Mucosa of descending colon (tissue), 3 donors: Measurements from ENCODE around the gene CATSPERB. TPM values are rescaled to one million over a fixed set of nuclear protein-coding genes. Genes with fewer than 3 reads are reported as not detected.
A peak's percentile ranks its signal among the peaks of the same experiment; 100 is the strongest.

Experiments used
- ATAC-seq: fragments of 200-7000 bp; cut with Tn5 transposase; one replicate; pipeline ENCODE4 v1.9.1; 2020; ENCODE audit warnings: mild to moderate bottlenecking, moderate library complexity
- DNase-seq, 3 donors: peaks; one replicate each; pipeline ENCODE4 v3.0.0-alpha.2; 2020
- H3K36me3 ChIP-seq: fragments of 200-600 bp; one replicate; pipeline ENCODE4 v1.8.0; 2021; ENCODE audit warnings: low read depth, mild to moderate bottlenecking
- H3K4me1 ChIP-seq: fragments of 200-600 bp; one replicate; pipeline ENCODE4 v1.8.0; 2021; ENCODE audit warnings: low read depth, mild to moderate bottlenecking
- H3K4me3 ChIP-seq: fragments of 200-600 bp; one replicate; pipeline ENCODE4 v1.8.0; 2021; ENCODE audit warnings: mild to moderate bottlenecking
- H3K9me3 ChIP-seq: fragments of 200-600 bp; one replicate; pipeline ENCODE4 v1.8.0; 2021; ENCODE audit warnings: mild to moderate bottlenecking
- intact Hi-C, 2 donors: fragments of 100-400 bp; cut with DNase I in 1 of 2; cut with micrococcal nuclease in 1 of 2; formaldehyde crosslinking; loops; one replicate each; pipeline versions ENCODE4 v1.11.0 to v1.11.1; 2022; cut with DNase I, micrococcal nuclease
- total RNA-seq, 3 donors: library from RNA; stranded (reverse); fragmentation: NEBNext Ultra II Directional in 2 of 3; extraction: Animal tissue kit (Norgen Biotek cat#: 25700) in 2 of 3; gene quantifications; one replicate each; pipeline versions ENCODE4 v1.2.1 to v1.2.4, GENCODE V29; 2021 to 2023
- TF ChIP-seq, protein P1 (sequence below): fragments of 200-600 bp; IDR thresholded peaks from one replicate; pipeline ENCODE4 v1.8.0; 2022; ENCODE audit warnings: antibody characterized with exemption, mild to moderate bottlenecking
- donor health status: DM: no; HTN: no; CAD: no; lungs with moderate emphysema.
- donor health status: DM: no; HTN: no; CAD: no.
- donor health status: DM: no; HTN: yes; CAD: no.

The CATSPERB gene
- total RNA-seq, 3 donors from 2014 or later = 3.5 to 7.0 (median 4.1) TPM

- peak; percentile 80 for ATAC-seq
Observed at GRCh38 chr14:91770185-91770584, 38.3 kb upstream of the CATSPERB start.

GRCh38 chr14:91755570-91756295 is 23.8 kb upstream of the CATSPERB start:
- peak; percentile 91 for ATAC-seq
- Histone ChIP-seq H3K4me3 (no peak overlapping the region), H3K9me3 (peaks cover 3% of the 10 kb centered on the region), H3K36me3 (no peaks in the 10 kb centered on the region), H3K4me1 (peaks cover 7% of the 10 kb centered on the region)
- TF ChIP-seq, protein P1, sequence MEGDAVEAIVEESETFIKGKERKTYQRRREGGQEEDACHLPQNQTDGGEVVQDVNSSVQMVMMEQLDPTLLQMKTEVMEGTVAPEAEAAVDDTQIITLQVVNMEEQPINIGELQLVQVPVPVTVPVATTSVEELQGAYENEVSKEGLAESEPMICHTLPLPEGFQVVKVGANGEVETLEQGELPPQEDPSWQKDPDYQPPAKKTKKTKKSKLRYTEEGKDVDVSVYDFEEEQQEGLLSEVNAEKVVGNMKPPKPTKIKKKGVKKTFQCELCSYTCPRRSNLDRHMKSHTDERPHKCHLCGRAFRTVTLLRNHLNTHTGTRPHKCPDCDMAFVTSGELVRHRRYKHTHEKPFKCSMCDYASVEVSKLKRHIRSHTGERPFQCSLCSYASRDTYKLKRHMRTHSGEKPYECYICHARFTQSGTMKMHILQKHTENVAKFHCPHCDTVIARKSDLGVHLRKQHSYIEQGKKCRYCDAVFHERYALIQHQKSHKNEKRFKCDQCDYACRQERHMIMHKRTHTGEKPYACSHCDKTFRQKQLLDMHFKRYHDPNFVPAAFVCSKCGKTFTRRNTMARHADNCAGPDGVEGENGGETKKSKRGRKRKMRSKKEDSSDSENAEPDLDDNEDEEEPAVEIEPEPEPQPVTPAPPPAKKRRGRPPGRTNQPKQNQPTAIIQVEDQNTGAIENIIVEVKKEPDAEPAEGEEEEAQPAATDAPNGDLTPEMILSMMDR = no peak
- intact Hi-C loops = no loop called here
- no peak for DNase-seq

More at GRCh38 chr14:91770185-91770584, 38.3 kb upstream of the CATSPERB start:
- intact Hi-C loops = no loop called here
- H3K4me1 ChIP-seq = peaks cover 3% of the 10 kb centered on the region
- no peaks in the 10 kb centered on the region for H3K9me3 ChIP-seq
- TF ChIP-seq, protein P1 = no peak
- DNase-seq = no peak
- H3K4me3 ChIP-seq = no peak overlapping the region
- H3K36me3 ChIP-seq = no peaks in the 10 kb centered on the region

- intact Hi-C loops = no loop called here
- Histone ChIP-seq H3K4me3 (no peak overlapping the region), H3K36me3 (no peaks in the 10 kb centered on the region), H3K9me3 (no peaks in the 10 kb centered on the region), H3K4me1 (peaks cover 7% of the 10 kb centered on the region)
- peak; percentile 18 for ATAC-seq
- DNase-seq = peak in 1 of 3 donors; percentile 66
- TF ChIP-seq, protein P1 = no peak
Observed at GRCh38 chr14:91754819-91755218, 22.9 kb upstream of the CATSPERB start.

DNA sequence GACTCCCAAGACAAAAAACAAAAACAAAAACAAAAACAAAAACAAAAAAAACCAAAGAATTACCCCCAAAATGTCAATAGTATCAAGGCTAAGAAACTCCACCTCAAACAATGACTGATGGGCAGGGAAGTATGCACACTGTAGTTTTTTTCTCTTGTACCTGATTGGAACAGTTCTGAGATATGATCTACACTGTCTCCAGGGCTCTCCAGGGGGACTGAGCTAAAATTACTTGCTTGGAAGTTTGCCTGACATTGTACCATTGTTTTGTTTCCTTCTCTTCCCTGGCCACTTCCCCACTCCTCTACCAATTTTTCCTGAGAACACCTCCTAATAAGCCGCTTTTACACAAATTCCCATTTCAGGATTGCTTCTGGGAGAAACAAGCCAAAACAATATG is 22.3 kb upstream of the CATSPERB start:
- Histone ChIP-seq H3K9me3 (no peaks in the 10 kb centered on the region), H3K4me3 (no peak overlapping the region), H3K36me3 (no peaks in the 10 kb centered on the region), H3K4me1 (peaks cover 7% of the 10 kb centered on the region)
- DNase-seq (no peak), ATAC-seq (no peak)
- intact Hi-C loops = no loop called here
- TF ChIP-seq, protein P1 = no peak

GRCh38 chr14:91753501-91754128 is 21.7 kb upstream of the CATSPERB start:
- no peak overlapping the region for H3K4me3 ChIP-seq
- peaks cover 7% of the 10 kb centered on the region for H3K4me1 ChIP-seq
- H3K36me3 ChIP-seq = no peaks in the 10 kb centered on the region
- no peaks in the 10 kb centered on the region for H3K9me3 ChIP-seq
- ATAC-seq (peak; percentile 57), DNase-seq (no peak)
- intact Hi-C loops = no loop called here
- TF ChIP-seq, protein P1 = no peak
